Stimulated activated CD8-positive, alpha-beta memory T cell treated with anti-CD3 and anti-CD28 coated beads, Interleukin-12 subunit alpha, Interleukin-12 subunit beta, amount 100 ng/mL, for 4 hours (primary cell): ENCODE data around the gene KCNG2.

Experiments
- DNase-seq: peaks from one replicate; pipeline ENCODE4 v3.0.0-alpha.2; 2020; ENCODE audit warnings: low read depth

The KCNG2 gene

GRCh38 chr18:79942786-79943607 lies 145.3 kb downstream of the KCNG2 start:
- DNase-seq = no peak

- no peak for DNase-seq
Observed at GRCh38 chr18:79943608-79944125, 145.9 kb downstream of the KCNG2 start.

GRCh38 chr18:79944126-79944731 lies 146.5 kb downstream of the KCNG2 start:
- no peak for DNase-seq

GRCh38 chr18:79944746-79945117 lies 147.0 kb downstream of the KCNG2 start:
- DNase-seq = no peak

- no peak for DNase-seq
Observed at GRCh38 chr18:79945118-79946042, 147.6 kb downstream of the KCNG2 start.

- DNase-seq = no peak
Observed at GRCh38 chr18:79947054-79947755, 149.5 kb downstream of the KCNG2 start.

- DNase-seq = no peak
Observed at GRCh38 chr18:79947881-79948610, 150.3 kb downstream of the KCNG2 start.

- no peak for DNase-seq
Observed at GRCh38 chr18:79948719-79949411, 151.1 kb downstream of the KCNG2 start.
